Mesothelial cell of epicardium (in vitro differentiated cells): ENCODE results near the gene FHL3. TPM values are rescaled to one million over a fixed set of nuclear protein-coding genes. Genes with fewer than 3 reads are reported as not detected.
A peak's percentile ranks its signal among the peaks of the same experiment; 100 is the strongest.

Experiments
- DNase-seq, 2 experiments: peaks; one replicate each; pipeline ENCODE4 v3.0.0; 2021; ENCODE audit warnings: low spot score in 2 of 2; ENCODE audit not compliant: unreplicated experiment in 2 of 2
- H3K27ac Mint-ChIP-seq: 2 replicates; pipeline ENCODE4 v1.8.0; 2021; ENCODE audit warnings: mixed read lengths
- H3K27me3 Mint-ChIP-seq: 2 replicates; pipeline ENCODE4 v1.8.0; 2021; ENCODE audit warnings: low read depth, mixed read lengths
- H3K36me3 Mint-ChIP-seq: 2 replicates; pipeline ENCODE4 v1.8.0; 2021; ENCODE audit warnings: mixed read lengths
- H3K4me1 Mint-ChIP-seq: 2 replicates; pipeline ENCODE4 v1.8.0; 2021; ENCODE audit warnings: mixed read lengths
- H3K4me3 Mint-ChIP-seq: 2 replicates; pipeline ENCODE4 v1.8.0; 2021; ENCODE audit warnings: mild to moderate bottlenecking, moderate library complexity, mixed read lengths
- H3K9me3 Mint-ChIP-seq: 2 replicates; pipeline ENCODE4 v1.8.0; 2021; ENCODE audit warnings: mixed read lengths
- total RNA-seq: library from RNA; stranded (reverse); gene quantifications from 3 replicates; pipeline ENCODE4 v1.2.1, GENCODE V29; 2021
- TF ChIP-seq, protein P1 (sequence below): fragments of 200-600 bp; sonication (generic); IDR thresholded peaks from one replicate; pipeline ENCODE4 v1.5.0; 2021; ENCODE audit warnings: antibody characterized with exemption; ENCODE audit not compliant: unreplicated experiment

FHL3 gene
- total RNA-seq, 1 donor from 2014 or later = 50.6 TPM

DNA sequence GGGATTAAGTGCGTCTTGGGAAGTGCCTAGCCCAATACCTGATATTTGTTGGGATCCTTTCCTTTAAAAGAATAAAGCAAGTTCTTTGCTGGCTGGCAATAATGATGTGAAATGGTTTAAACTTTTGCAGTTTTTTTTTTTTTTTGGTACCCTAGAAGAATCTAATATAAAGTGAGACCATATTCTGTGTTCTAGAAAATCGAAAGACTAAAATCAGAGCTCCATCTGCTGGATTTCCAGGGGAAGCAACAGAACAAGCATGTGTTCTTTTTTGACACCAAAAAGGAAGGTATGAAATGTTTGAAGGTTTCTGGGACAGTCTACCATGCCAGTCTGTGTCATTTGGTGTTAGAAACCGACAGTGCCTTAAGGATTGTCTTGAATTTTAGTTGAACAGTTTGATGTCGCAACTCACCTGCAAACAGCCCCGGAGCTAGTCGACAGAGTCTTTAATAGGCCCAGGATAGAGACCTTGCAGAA lies 13.6 kb upstream of the FHL3 start:
- Mint-ChIP-seq H3K36me3 (peaks cover 33% of the 10 kb centered on the region), H3K27ac (no peak overlapping the region), H3K9me3 (no peaks in the 10 kb centered on the region), H3K4me3 (no peak overlapping the region), H3K4me1 (peaks cover 7% of the 10 kb centered on the region), H3K27me3 (no peaks in the 10 kb centered on the region)
- TF ChIP-seq, protein P1, sequence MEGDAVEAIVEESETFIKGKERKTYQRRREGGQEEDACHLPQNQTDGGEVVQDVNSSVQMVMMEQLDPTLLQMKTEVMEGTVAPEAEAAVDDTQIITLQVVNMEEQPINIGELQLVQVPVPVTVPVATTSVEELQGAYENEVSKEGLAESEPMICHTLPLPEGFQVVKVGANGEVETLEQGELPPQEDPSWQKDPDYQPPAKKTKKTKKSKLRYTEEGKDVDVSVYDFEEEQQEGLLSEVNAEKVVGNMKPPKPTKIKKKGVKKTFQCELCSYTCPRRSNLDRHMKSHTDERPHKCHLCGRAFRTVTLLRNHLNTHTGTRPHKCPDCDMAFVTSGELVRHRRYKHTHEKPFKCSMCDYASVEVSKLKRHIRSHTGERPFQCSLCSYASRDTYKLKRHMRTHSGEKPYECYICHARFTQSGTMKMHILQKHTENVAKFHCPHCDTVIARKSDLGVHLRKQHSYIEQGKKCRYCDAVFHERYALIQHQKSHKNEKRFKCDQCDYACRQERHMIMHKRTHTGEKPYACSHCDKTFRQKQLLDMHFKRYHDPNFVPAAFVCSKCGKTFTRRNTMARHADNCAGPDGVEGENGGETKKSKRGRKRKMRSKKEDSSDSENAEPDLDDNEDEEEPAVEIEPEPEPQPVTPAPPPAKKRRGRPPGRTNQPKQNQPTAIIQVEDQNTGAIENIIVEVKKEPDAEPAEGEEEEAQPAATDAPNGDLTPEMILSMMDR = no peak
- no peak for DNase-seq

DNA sequence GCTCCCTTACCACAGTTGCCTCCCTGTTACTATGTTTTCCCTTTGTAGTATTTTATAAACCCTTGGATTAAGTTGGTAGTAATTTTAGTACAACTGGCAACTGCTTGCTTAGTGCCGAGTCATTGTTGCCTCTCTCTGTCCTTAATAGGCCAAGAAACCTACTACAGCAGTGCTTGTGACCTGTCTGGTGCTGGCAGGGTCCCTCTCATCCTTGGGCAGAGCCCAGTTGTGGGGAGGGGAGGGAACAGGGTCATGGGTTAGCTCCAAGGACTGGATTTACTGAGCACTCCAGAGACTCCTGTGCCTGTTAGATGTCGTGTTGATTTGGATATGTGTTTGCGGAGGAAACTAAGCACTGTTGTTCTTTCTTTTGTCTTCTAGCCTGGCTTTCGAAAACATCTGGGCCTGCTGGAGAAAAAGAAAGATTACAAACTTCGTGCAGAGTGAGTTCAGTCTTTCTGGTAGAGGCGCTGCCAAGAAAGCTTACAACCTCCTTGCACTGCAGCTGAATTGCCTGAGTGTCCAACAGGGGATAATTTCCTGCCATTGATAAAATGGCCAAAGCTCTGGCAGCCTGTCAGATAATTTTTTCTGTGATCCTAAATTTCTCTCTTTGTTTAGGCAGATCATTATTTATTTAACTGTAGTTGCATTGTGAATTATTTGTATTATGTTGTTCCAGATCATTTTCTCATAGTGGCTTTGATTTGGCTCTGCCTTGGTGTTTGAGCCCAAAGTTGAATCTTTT lies 10.8 kb upstream of the FHL3 start:
- no peaks in the 10 kb centered on the region for H3K9me3 Mint-ChIP-seq
- TF ChIP-seq, protein P1 = no peak
- no peaks in the 10 kb centered on the region for H3K27me3 Mint-ChIP-seq
- no peak for DNase-seq
- peak overlapping the region; percentile 92 for H3K27ac Mint-ChIP-seq
- peak overlapping the region; percentile 20 for H3K4me3 Mint-ChIP-seq
- H3K4me1 Mint-ChIP-seq = peaks cover 13% of the 10 kb centered on the region
- peaks cover 20% of the 10 kb centered on the region for H3K36me3 Mint-ChIP-seq

DNA sequence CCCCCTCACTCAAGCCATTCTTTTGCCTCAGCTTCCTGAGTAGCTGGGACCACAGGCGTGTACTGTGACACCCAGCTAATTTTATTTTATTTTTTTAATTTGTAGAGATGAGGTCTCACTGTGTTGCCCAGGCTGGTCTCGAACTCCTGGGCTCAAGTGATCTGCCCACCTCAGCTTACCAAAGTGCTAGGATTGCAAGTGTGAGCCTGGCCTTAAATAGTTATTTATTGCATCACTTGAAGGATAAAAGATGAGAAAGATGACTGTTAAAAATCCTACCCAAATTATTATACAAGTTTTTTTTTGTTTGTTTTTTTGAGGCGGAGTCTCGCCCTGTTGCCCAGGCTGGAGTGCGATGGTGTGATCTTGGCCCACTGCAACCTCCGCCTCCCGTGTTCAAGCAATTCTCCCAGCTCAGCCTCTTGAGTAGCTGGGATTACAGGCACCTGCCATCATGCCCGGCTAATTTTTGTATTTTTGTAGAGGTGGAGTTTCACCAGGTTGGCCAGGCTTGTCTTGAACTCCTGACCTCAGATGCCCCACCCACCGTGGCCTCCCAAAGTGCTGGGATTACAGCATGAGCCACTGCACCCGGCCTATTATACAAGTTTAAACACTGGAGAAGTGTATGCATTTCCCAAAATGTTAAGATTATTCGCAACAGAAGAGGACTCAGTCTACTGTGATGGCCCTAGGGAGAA lies 9.6 kb upstream of the FHL3 start:
- H3K4me1 Mint-ChIP-seq = peaks cover 13% of the 10 kb centered on the region
- H3K9me3 Mint-ChIP-seq = no peaks in the 10 kb centered on the region
- no peaks in the 10 kb centered on the region for H3K27me3 Mint-ChIP-seq
- TF ChIP-seq, protein P1 = no peak
- H3K36me3 Mint-ChIP-seq = peaks cover 13% of the 10 kb centered on the region
- no peak for DNase-seq
- peak overlapping the region; percentile 39 for H3K27ac Mint-ChIP-seq
- peak overlapping the region; percentile 15 for H3K4me3 Mint-ChIP-seq

DNA sequence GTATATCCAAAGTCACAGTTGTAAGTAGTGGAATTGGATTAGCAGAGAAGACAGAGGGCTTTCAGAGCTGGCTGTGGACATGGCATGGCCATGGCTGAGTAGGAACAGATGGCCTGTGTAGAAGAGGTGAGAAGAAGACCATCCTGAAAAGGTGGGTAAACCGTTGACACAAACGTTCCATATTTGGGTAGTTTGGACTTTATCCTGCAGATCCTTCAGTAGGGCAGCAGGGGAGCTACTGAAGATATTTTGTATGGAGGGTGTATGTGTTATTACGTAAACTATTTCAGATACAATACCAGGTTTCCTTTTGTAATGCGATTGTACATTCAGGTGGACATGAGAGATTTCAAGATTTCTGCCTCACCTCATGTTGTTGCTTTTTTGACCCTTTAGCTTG lies 8.9 kb upstream of the FHL3 start:
- peaks cover 12% of the 10 kb centered on the region for H3K36me3 Mint-ChIP-seq
- peak overlapping the region; percentile 94 for H3K4me3 Mint-ChIP-seq
- H3K9me3 Mint-ChIP-seq = no peaks in the 10 kb centered on the region
- H3K4me1 Mint-ChIP-seq = peaks cover 13% of the 10 kb centered on the region
- TF ChIP-seq, protein P1 = no peak
- H3K27me3 Mint-ChIP-seq = no peaks in the 10 kb centered on the region
- DNase-seq = no peak
- peak overlapping the region; percentile 39 for H3K27ac Mint-ChIP-seq

DNA sequence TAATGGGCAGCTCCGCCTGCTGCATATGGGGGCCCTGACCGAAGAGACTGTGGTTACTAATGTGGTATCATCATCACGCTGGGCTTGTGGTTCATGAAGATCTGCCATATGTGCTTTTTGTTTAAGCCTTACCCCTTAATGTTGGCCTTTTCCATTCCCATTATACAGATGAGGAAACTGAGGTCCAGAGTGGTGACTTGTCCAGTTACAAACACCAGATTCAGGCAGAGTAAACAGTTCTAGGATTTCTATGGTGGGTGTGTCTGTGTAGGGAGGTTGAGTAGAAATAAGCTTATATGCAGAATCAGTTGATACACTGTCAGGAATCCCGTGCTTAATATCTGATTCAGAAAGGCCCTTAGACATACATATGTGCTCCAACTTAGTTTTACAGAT lies 7.9 kb upstream of the FHL3 start:
- H3K4me1 Mint-ChIP-seq = peaks cover 13% of the 10 kb centered on the region
- H3K9me3 Mint-ChIP-seq = no peaks in the 10 kb centered on the region
- no peak for DNase-seq
- peak overlapping the region; percentile 98 for H3K27ac Mint-ChIP-seq
- peak overlapping the region; percentile 94 for H3K4me3 Mint-ChIP-seq
- no peaks in the 10 kb centered on the region for H3K27me3 Mint-ChIP-seq
- H3K36me3 Mint-ChIP-seq = peaks cover 8% of the 10 kb centered on the region
- TF ChIP-seq, protein P1 = no peak
